ENCODE results near the gene GOLIM4. TPM values are rescaled to one million over a fixed set of nuclear protein-coding genes. Genes with fewer than 3 reads are reported as not detected.
"Not testable (repeated sequence)": the region's sequence is repeated elsewhere in the genome, so short reads cannot be mapped to it uniquely, and the experiment has no call there.

The GOLIM4 gene
- total RNA-seq, 2 donors from 2014 or later, result 3.5 to 6.3 TPM

GRCh38 chr3:168072323-168072650 lies 23.4 kb downstream of the GOLIM4 start:
- no peak for ATAC-seq (replicated peaks)
- H3K4me1 Mint-ChIP-seq, result peaks cover 5% of the 10 kb centered on the region
- no peak overlapping the region for H3K27ac Mint-ChIP-seq
- no peaks in the 10 kb centered on the region for H3K9me3 Mint-ChIP-seq
- no peaks in the 10 kb centered on the region for H3K27me3 Mint-ChIP-seq
- H3K4me3 Mint-ChIP-seq, result no peak overlapping the region
- H3K36me3 Mint-ChIP-seq (ENCODE audit: low read depth), result no peaks in the 10 kb centered on the region

GRCh38 chr3:168071591-168072322 lies 24.0 kb downstream of the GOLIM4 start:
- Mint-ChIP-seq H3K27ac (peak overlapping the region; percentile 13), H3K4me3 (peak overlapping the region; percentile 10), H3K9me3 (no peaks in the 10 kb centered on the region), H3K27me3 (no peaks in the 10 kb centered on the region), H3K36me3 (ENCODE audit: low read depth) (no peaks in the 10 kb centered on the region), H3K4me1 (peaks cover 5% of the 10 kb centered on the region)
- peak; percentile 88 for ATAC-seq (replicated peaks)

- Mint-ChIP-seq H3K4me3 (peak overlapping the region; percentile 10), H3K4me1 (peaks cover 5% of the 10 kb centered on the region), H3K36me3 (ENCODE audit: low read depth) (no peaks in the 10 kb centered on the region), H3K9me3 (no peaks in the 10 kb centered on the region), H3K27ac (peak overlapping the region; percentile 13), H3K27me3 (no peaks in the 10 kb centered on the region)
- no peak for ATAC-seq (replicated peaks)
Measured at GRCh38 chr3:168070919-168071318, 24.8 kb downstream of the GOLIM4 start.

GRCh38 chr3:168068346-168068745 lies 27.4 kb downstream of the GOLIM4 start:
- H3K4me3 Mint-ChIP-seq, result no peak overlapping the region
- ATAC-seq (replicated peaks), result no peak
- H3K36me3 Mint-ChIP-seq (ENCODE audit: low read depth), result no peaks in the 10 kb centered on the region
- H3K4me1 Mint-ChIP-seq, result peaks cover 5% of the 10 kb centered on the region
- no peaks in the 10 kb centered on the region for H3K27me3 Mint-ChIP-seq
- no peak overlapping the region for H3K27ac Mint-ChIP-seq
- no peaks in the 10 kb centered on the region for H3K9me3 Mint-ChIP-seq

GRCh38 chr3:168066882-168067281 lies 28.8 kb downstream of the GOLIM4 start:
- Mint-ChIP-seq H3K9me3 (no peaks in the 10 kb centered on the region), H3K27me3 (no peaks in the 10 kb centered on the region), H3K27ac (no peak overlapping the region), H3K4me3 (no peak overlapping the region), H3K36me3 (ENCODE audit: low read depth) (no peaks in the 10 kb centered on the region), H3K4me1 (peaks cover 5% of the 10 kb centered on the region)
- ATAC-seq (replicated peaks), result no peak

- no peak for ATAC-seq (replicated peaks)
Measured at GRCh38 chr3:168065569-168065968, 30.2 kb downstream of the GOLIM4 start.

GRCh38 chr3:168063122-168063521 lies 32.6 kb downstream of the GOLIM4 start:
- ATAC-seq (replicated peaks), result no peak
- Mint-ChIP-seq H3K9me3 (no peaks in the 10 kb centered on the region), H3K4me1 (peaks cover 12% of the 10 kb centered on the region), H3K36me3 (ENCODE audit: low read depth) (no peaks in the 10 kb centered on the region), H3K4me3 (no peak overlapping the region), H3K27ac (no peak overlapping the region), H3K27me3 (peaks cover 7% of the 10 kb centered on the region)

More at GRCh38 chr3:168065569-168065968, 30.2 kb downstream of the GOLIM4 start:
- Mint-ChIP-seq H3K4me1 (peaks cover 6% of the 10 kb centered on the region), H3K9me3 (no peaks in the 10 kb centered on the region), H3K36me3 (ENCODE audit: low read depth) (no peaks in the 10 kb centered on the region), H3K27ac (no peak overlapping the region), H3K4me3 (no peak overlapping the region), H3K27me3 (no peaks in the 10 kb centered on the region)

GRCh38 chr3:168062679-168063078 lies 33.0 kb downstream of the GOLIM4 start:
- H3K36me3 Mint-ChIP-seq (ENCODE audit: low read depth), result no peaks in the 10 kb centered on the region
- ATAC-seq (replicated peaks), result no peak
- peaks cover 7% of the 10 kb centered on the region for H3K27me3 Mint-ChIP-seq
- H3K9me3 Mint-ChIP-seq, result no peaks in the 10 kb centered on the region
- peaks cover 12% of the 10 kb centered on the region for H3K4me1 Mint-ChIP-seq
- no peak overlapping the region for H3K4me3 Mint-ChIP-seq
- no peak overlapping the region for H3K27ac Mint-ChIP-seq

GRCh38 chr3:168061332-168061996 lies 34.3 kb downstream of the GOLIM4 start:
- no peak overlapping the region for H3K27ac Mint-ChIP-seq

GRCh38 chr3:168060317-168060716 lies 35.4 kb downstream of the GOLIM4 start:
- Mint-ChIP-seq H3K27me3 (peaks cover 7% of the 10 kb centered on the region), H3K9me3 (peaks cover 4% of the 10 kb centered on the region), H3K36me3 (ENCODE audit: low read depth) (no peaks in the 10 kb centered on the region), H3K4me3 (no peak overlapping the region), H3K27ac (no peak overlapping the region), H3K4me1 (peaks cover 12% of the 10 kb centered on the region)
- ATAC-seq (replicated peaks), result no peak

More at GRCh38 chr3:168061332-168061996, 34.3 kb downstream of the GOLIM4 start:
- Mint-ChIP-seq H3K4me1 (peaks cover 12% of the 10 kb centered on the region), H3K4me3 (peak overlapping the region; percentile 26), H3K9me3 (peaks cover 4% of the 10 kb centered on the region), H3K36me3 (ENCODE audit: low read depth) (no peaks in the 10 kb centered on the region), H3K27me3 (peaks cover 7% of the 10 kb centered on the region)
- peak; percentile 91 for ATAC-seq (replicated peaks)

- Mint-ChIP-seq H3K9me3 (peaks cover 4% of the 10 kb centered on the region), H3K36me3 (ENCODE audit: low read depth) (no peaks in the 10 kb centered on the region), H3K4me1 (peaks cover 12% of the 10 kb centered on the region), H3K27ac (no peak overlapping the region), H3K27me3 (peaks cover 7% of the 10 kb centered on the region), H3K4me3 (no peak overlapping the region)
- ATAC-seq (replicated peaks), result no peak
Measured at GRCh38 chr3:168058481-168058880, 37.2 kb downstream of the GOLIM4 start.

- not testable (repeated sequence) for H3K27me3 Mint-ChIP-seq; H3K36me3 Mint-ChIP-seq (ENCODE audit: low read depth); H3K27ac Mint-ChIP-seq; H3K4me3 Mint-ChIP-seq; ATAC-seq (replicated peaks); H3K9me3 Mint-ChIP-seq
- H3K4me1 Mint-ChIP-seq, result peaks cover 10% of the 10 kb centered on the region
Measured at GRCh38 chr3:168056398-168057230, 39.1 kb downstream of the GOLIM4 start.

- ATAC-seq (replicated peaks), result no peak
Measured at GRCh38 chr3:168054447-168054846, 41.3 kb downstream of the GOLIM4 start.

GRCh38 chr3:168053115-168053514 lies 42.6 kb downstream of the GOLIM4 start:
- ATAC-seq (replicated peaks), result no peak
- Mint-ChIP-seq H3K27ac (no peak overlapping the region), H3K4me3 (no peak overlapping the region), H3K4me1 (no peaks in the 10 kb centered on the region), H3K9me3 (peaks cover 4% of the 10 kb centered on the region), H3K27me3 (peaks cover 4% of the 10 kb centered on the region), H3K36me3 (ENCODE audit: low read depth) (no peaks in the 10 kb centered on the region)

More at GRCh38 chr3:168054447-168054846, 41.3 kb downstream of the GOLIM4 start:
- Mint-ChIP-seq H3K36me3 (ENCODE audit: low read depth) (no peaks in the 10 kb centered on the region), H3K27me3 (peaks cover 4% of the 10 kb centered on the region), H3K4me3 (no peak overlapping the region), H3K4me1 (no peaks in the 10 kb centered on the region), H3K27ac (no peak overlapping the region), H3K9me3 (peaks cover 4% of the 10 kb centered on the region)
